GM18907 (cell line): ENCODE results near the gene LLGL2.

ENCODE experiments used
- ATAC-seq: cut with Tn5 transposase; IDR thresholded peaks from one replicate; pipeline ENCODE4 v1.9.1; 2021; ENCODE audit warnings: mild to moderate bottlenecking, moderate library complexity; ENCODE audit not compliant: unreplicated experiment

Gene LLGL2

GRCh38 chr17:75492555-75493168 is 32.8 kb upstream of the LLGL2 start:
- ATAC-seq, result no peak

- no peak for ATAC-seq
These were observed 31.9 kb upstream of the LLGL2 start for GRCh38 chr17:75493476-75494129.

- ATAC-seq, result no peak
These were observed 31.1 kb upstream of the LLGL2 start for GRCh38 chr17:75494326-75494877.

GRCh38 chr17:75496005-75496404 is 29.5 kb upstream of the LLGL2 start:
- no peak for ATAC-seq

- ATAC-seq, result no peak
These were observed 27.3 kb upstream of the LLGL2 start for GRCh38 chr17:75498039-75498725.

- ATAC-seq, result no peak
These were observed 26.7 kb upstream of the LLGL2 start for GRCh38 chr17:75498726-75499213.

GRCh38 chr17:75499313-75500022 is 26.0 kb upstream of the LLGL2 start:
- no peak for ATAC-seq

DNA sequence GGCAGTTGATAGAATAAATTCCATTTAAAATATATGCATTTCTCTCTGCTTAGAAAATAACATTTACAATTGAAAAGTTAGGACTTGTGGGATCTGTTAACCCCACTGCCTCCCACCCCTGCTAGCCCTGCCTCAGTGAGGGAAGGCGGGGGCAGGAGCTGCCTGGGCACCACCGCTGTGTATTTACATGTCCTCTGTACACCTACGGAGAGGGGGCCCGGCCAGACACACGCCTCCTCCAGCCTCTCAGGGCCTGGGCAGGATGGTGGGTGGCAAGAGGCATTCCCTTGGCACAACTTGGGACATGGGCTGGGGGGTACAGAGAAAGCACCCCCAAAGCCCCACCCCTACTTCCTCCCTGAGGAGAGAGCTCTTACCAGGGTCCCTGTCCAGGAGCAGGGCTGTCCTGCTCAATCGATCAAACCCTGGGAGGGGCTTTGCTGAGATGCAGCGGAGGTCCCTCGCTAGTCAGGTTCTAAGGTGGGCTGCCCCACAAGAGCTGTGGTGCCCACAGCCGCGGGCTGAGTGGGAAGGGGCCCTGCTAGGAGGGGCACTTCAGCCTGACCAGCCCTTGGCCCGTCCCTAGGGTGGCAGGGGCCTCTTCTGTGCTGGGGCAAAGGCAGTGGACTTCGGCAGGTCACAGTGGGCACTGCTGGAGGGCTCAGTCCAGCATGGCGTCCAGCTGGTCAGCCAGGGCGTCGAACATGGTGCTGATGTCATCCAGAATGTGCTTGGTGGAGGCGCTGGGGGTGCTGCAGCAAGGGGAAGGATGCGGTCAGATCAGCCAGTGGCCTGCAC is 24.9 kb upstream of the LLGL2 start:
- ATAC-seq, result no peak

GRCh38 chr17:75501378-75502071 is 24.0 kb upstream of the LLGL2 start:
- no peak for ATAC-seq

DNA sequence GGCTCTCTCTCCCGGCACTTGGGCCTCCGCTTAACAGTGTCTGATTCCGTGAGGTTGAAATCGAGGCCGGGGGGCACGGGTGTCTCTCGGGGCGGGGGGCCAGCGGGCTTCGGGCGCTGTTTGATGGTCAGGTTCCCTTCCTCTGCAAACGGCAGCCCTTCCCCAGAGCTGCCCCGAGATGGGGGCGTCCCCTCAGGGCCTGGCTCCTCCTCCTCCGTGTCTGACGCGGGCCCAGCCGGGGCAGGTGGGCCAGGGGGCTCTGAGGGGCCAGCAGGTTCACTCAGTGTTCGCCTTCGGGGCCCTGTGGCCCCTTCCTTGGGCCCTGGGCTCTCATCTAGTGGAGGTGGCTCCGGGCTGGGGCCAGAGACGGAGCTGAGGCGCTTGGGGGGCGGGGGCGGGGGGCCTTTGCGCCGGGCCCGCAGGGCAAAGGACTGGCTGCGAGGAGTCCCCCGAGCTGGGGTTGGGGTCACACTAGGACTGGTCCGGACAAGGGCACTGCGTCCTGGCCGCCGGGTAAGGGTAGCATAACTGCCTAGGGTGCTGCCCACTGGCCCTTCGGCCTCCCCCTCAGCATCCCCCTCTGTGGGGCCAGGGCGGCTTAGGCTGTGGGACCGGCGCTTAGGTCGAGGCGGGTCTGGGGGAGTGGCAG is 23.3 kb upstream of the LLGL2 start:
- ATAC-seq, result no peak

DNA sequence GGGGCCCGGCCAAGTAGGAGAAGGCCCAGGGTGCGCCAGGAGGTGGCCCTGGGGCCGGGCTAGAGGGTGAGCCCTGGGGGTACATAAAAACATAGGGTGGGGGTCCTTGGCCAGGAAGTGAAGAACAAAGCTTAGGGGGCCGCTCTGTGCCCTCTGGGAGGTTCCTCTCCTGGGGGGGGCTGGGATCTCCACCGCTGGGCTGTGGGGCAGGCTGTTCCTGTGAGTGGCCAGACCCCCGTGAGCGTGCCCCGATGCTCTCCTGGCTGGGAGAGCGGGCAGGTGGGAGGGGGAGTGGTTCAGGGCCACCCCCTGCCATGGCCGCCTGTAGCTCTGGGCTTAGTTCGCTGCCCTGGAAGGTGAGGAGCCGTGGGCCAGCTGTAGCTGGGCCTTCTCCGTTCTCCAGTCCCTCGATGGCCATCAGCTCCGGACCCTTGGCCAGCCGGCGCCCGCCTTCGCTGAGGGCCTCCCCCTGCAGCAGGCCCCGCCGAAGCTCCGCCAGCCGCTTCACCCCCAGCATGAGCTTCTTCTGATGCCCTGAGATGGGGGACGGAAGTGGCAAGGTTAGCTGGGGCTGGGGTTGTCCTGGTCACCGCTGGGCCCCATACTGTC is 22.7 kb upstream of the LLGL2 start:
- ATAC-seq, result no peak

GRCh38 chr17:75503337-75503950 is 22.1 kb upstream of the LLGL2 start:
- ATAC-seq, result no peak

DNA sequence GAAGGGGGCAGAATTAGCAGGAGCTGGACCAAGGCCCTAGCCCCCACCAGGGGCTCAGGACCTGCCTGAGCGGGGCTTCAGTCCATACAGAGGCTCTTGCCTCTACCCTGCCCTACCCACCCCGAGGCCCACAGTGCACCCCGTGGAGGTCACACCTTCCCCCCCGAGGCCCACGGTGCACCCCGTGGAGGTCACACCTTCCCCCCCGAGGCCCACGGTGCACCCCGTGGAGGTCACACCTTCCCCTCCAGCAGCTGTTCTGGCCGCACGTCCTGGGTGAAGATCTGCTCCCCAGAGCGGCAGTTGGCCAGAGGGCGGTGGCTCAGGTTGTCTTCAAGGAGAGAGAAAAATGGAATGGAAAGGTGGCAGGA is 21.5 kb upstream of the LLGL2 start:
- no peak for ATAC-seq

- ATAC-seq, result no peak
These were observed 20.9 kb upstream of the LLGL2 start for GRCh38 chr17:75504347-75505151.

DNA sequence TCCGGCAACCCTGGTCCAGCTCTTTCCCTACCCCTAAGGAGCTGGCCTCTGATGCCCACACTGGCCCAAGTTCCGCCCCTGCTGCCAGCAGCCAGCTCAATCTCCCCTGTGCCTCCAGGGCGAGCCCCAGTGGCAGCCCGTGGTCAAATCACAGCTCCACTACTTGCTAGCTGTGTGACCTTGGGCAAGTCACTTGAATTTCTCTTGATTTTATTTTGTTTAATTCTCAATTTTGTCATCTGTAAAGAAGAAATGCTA is 20.4 kb upstream of the LLGL2 start:
- no peak for ATAC-seq

DNA sequence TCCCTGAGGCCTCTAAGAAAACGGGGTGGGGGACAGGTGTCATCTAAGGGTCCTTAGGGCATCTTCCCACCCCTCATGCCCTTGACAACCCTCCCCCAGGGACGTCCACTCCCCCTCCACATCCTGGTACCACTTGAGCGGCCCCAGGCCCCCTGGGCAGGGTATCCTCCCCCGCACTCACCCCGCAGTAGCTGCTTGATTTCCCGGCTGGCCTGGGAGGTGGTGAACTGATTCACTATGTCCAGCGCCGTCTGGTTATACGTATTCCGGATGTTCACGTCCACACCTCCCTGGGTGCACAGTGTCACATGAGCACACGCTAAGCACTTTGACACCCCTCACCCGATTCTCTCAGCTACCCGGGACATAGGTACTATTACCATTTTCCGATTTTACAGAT is 19.9 kb upstream of the LLGL2 start:
- ATAC-seq, result no peak

- ATAC-seq, result no peak
These were observed 19.4 kb upstream of the LLGL2 start for GRCh38 chr17:75506134-75506533.

DNA sequence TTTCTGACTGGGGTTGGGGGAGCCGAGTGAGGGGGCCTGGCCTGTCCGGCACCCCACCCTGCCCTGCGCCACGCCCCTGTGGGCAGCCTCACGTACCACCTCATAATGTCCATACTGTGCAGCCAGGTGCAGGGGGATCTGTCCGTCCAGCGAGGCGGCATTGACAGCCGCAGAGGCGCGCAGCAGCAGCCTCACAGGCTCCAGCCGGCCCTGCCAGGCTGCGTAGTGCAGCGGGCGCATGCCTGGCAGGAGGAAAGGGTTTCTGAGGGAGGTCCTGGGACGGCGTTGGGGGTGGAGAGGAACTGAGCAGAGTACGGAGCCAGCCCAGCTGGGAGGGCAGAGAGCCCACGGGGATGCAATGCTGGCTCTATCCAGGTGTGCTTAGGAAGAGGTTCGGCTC is 18.6 kb upstream of the LLGL2 start:
- ATAC-seq, result no peak
